HG03159 (cell line): Measurements from ENCODE around the gene SLC25A33.
"Not testable (repeated sequence)": the region's sequence is repeated elsewhere in the genome, so short reads cannot be mapped to it uniquely, and the experiment has no call there.

ENCODE experiments used
- ATAC-seq: cut with Tn5 transposase; IDR thresholded peaks from one replicate; pipeline ENCODE4 v1.9.1; 2021; ENCODE audit warnings: mild to moderate bottlenecking, moderate library complexity; ENCODE audit not compliant: unreplicated experiment

Gene SLC25A33

GRCh38 chr1:9538669-9539164 is 548 bp upstream of the SLC25A33 start:
- no peak for ATAC-seq

DNA sequence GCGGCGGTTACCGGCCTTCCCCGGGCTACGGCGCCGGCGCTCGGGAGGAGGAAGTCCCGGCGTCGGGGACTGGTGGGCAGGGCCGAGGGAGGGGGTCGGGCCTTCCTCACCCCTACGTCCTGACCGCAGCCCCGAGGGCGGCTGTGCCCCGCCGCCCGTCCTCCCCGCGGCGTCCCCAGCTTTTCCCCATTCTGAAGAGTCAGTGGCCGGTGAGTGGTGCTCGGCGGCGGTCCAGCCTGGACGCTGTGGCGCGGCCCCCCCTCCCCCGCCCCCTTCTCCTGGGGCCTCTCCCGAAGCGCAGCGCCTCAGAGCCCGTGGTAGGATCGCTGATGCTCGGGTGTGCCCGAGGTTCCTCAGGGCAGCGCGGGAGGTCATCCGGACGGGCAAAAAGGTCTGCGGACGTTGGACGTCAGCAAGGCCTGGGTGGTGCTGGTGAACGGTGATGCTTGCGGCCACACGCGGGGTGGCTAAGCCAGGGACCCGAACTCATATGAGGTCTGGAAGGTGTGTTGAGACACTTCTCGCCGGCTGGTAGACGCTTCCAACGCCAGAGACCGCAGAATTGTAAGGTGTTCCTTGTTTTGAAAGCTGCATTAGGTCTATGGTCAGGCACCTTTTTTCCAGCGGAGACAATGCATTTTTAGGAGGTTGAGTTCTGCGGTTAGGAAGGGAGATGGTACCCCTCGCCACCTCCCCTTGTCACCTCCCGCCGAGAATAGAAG is 725 bp downstream of the SLC25A33 start:
- ATAC-seq = peak; percentile 41

DNA sequence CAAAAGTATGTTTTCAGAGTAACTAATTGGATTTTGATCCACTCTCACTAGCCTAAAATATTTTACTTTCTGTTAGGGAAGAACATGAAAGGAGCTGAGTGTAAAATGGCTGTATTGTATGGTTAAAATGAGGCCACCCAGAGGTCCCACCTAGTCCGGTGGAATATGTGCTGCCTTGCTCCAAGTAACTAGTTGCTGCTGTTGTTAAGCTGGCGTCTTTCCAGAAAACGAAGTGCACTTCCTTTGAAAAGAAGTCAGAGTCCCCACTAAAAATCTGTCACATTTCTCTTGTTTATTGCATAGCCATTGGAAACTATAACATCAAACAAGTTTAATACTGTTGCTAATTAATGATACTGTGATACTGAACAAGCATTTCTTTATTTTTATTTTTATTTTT is 3.2 kb downstream of the SLC25A33 start:
- no peak for ATAC-seq

DNA sequence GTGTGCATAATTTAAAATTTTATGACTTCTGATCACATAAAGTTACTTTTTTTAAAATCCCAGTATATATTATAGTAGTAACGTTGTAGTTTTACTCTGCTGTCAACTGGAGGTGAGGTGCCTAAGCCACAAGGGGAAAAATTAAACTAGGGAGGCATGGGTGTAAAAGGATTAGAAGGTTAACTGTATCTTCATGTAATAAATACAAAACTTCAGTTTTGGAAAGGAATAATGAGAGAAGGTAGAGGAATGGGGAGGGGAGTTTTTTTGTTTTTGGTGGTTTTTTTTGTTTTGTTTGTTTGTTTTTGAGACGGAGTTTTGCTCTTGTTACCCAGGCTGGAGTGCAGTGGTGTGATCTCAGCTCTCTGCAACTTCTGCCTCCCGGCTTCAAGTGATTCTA is 5.7 kb downstream of the SLC25A33 start:
- no peak for ATAC-seq

DNA sequence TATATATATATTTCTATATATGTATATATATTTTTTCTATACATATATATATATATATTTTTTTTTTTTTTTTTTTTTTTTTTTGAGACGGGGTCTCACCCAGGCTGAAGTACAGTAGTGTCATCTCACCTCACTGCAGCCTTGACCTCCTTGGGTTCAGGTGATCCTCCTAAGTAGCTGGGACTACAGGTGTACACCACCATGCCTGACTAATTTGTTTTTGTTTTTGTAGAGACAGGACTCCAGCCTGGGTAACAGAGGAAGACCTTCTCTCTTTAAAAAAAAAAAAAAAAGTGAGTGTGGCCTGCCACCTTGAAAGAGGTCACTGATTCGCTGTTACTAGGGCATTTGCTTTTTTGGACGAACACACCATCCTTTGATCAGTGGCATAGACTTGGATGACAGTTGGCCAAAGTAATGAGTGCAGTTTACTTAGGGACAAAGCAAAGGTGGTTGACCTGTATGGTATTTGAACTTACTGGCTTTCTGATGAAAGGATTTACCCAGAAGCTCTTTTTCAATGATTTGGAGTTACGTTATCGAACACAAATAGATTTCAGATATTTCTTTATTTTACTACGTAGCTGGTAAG is 10.8 kb downstream of the SLC25A33 start:
- ATAC-seq = no peak

- no peak for ATAC-seq
Observed at GRCh38 chr1:9551984-9552383, 12.7 kb downstream of the SLC25A33 start.

- no peak for ATAC-seq
Observed at GRCh38 chr1:9553736-9554144, 14.5 kb downstream of the SLC25A33 start.

GRCh38 chr1:9555942-9556341 is 16.7 kb downstream of the SLC25A33 start:
- ATAC-seq = no peak

GRCh38 chr1:9557624-9558023 is 18.4 kb downstream of the SLC25A33 start:
- ATAC-seq = no peak

- no peak for ATAC-seq
Observed at GRCh38 chr1:9558271-9558945, 19.1 kb downstream of the SLC25A33 start.

- no peak for ATAC-seq
Observed at GRCh38 chr1:9558946-9559545, 19.8 kb downstream of the SLC25A33 start.

DNA sequence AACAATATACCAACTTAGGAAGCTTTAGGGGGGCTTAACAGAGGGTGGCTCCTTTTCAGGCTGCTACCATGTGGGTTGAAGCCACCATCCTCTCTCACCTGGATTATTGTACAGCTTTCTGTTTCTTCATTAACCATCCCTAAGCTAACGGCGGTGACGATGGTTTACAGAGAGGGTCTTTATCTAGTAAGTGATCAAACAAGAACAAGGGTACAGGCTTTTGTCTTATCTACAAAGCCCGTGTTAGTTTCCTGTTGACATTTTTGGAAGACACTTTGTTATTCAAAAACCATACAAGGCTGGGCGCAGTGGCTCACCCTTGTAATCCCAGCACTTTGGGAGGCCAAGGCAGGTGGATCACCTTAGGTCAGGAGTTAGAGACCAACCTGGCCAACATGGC is 20.4 kb downstream of the SLC25A33 start:
- no peak for ATAC-seq

DNA sequence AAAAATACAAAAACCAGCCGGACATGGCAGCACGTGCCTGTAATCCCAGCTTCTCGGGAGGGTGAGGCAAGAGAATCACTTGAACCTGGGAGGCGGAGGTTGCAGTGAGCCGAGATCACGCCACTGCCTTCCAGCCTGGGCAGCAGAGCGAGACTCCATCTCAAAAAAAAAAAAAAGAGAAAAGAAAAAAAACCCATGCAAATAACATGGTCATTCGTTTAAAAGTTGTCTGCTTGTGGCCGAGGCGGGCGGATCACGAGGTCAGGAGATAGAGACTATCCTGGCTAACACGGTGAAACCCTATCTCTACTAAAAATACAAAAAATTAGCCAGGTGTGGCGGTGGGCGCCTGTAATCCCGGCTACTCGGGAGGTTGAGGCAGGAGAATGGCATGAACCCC is 20.8 kb downstream of the SLC25A33 start:
- ATAC-seq = not testable (repeated sequence)

DNA sequence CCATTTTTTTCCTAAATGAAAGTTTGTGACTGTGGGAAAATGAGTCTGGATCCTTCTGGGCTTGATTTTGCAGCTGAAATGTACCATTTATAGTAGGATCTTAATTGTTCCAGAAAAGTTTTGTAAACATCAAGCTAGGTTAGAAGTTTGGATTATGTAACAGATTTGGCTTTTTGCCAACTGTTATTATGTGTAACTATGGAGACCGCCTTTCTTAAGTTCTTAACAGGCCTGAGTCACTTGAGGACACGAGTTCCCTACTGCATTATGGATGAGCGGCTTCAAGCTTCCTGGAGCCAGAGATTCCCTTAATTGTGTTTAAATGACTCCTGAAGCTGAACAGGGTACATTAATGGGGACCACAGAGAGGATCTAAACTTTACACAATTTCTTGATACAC is 22.2 kb downstream of the SLC25A33 start:
- no peak for ATAC-seq

GRCh38 chr1:9569267-9569666 is 30.0 kb downstream of the SLC25A33 start:
- no peak for ATAC-seq

- ATAC-seq = not testable (repeated sequence)
Observed at GRCh38 chr1:9570886-9571529, 31.7 kb downstream of the SLC25A33 start.

GRCh38 chr1:9573723-9574122 is 34.5 kb downstream of the SLC25A33 start:
- no peak for ATAC-seq

GRCh38 chr1:9575486-9575885 is 36.2 kb downstream of the SLC25A33 start:
- no peak for ATAC-seq

DNA sequence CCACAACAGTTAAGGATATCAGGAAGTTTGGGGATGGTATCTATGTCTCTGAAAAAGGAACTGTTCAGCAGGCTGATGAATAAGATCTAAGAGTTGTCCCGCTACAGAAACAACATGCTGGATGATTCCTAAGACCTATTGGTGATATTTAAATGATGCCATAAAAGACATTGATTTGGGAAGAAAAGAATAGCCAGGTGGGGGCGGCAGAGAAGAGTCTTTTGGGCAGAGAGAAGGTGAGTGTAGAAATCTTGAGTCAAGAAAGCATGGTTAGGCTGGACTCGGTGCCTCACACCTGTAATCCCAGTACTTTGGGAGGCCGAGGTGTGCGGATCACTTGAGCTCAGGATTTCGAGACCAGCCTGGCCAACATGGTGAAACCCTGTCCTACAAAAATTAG is 37.6 kb downstream of the SLC25A33 start:
- no peak for ATAC-seq

GRCh38 chr1:9577423-9577822 is 38.2 kb downstream of the SLC25A33 start:
- no peak for ATAC-seq

GRCh38 chr1:9580942-9581341 is 41.7 kb downstream of the SLC25A33 start:
- ATAC-seq = no peak
